ENCODE data around the gene SHISA7.

The SHISA7 gene

GRCh38 chr19:55443824-55444480 is 852 bp upstream of the SHISA7 start:
- no peak for DNase-seq

- no peak for DNase-seq
Measured at GRCh38 chr19:55442372-55442961, 633 bp downstream of the SHISA7 start.

GRCh38 chr19:55441692-55442321 is 1.3 kb downstream of the SHISA7 start:
- no peak for DNase-seq

- no peak for DNase-seq
Measured at GRCh38 chr19:55441319-55441691, 1.8 kb downstream of the SHISA7 start.

- no peak for DNase-seq
Measured at GRCh38 chr19:55440411-55441105, 2.5 kb downstream of the SHISA7 start.

GRCh38 chr19:55439052-55439451 is 4.0 kb downstream of the SHISA7 start:
- DNase-seq, result no peak

GRCh38 chr19:55437410-55437809 is 5.7 kb downstream of the SHISA7 start:
- no peak for DNase-seq

GRCh38 chr19:55436847-55437246 is 6.3 kb downstream of the SHISA7 start:
- DNase-seq, result no peak

- no peak for DNase-seq
Measured at GRCh38 chr19:55435020-55435419, 8.1 kb downstream of the SHISA7 start.

GRCh38 chr19:55434356-55434919 is 8.7 kb downstream of the SHISA7 start:
- DNase-seq, result no peak

GRCh38 chr19:55433292-55433691 is 9.8 kb downstream of the SHISA7 start:
- DNase-seq, result no peak

- no peak for DNase-seq
Measured at GRCh38 chr19:55432241-55432959, 10.7 kb downstream of the SHISA7 start.

GRCh38 chr19:55431183-55431582 is 11.9 kb downstream of the SHISA7 start:
- DNase-seq, result no peak

- DNase-seq, result no peak
Measured at GRCh38 chr19:55426042-55426441, 17.1 kb downstream of the SHISA7 start.

GRCh38 chr19:55424518-55424917 is 18.6 kb downstream of the SHISA7 start:
- DNase-seq, result no peak

GRCh38 chr19:55423225-55424005 is 19.7 kb downstream of the SHISA7 start:
- no peak for DNase-seq

- peak in 1 of 2 donors; percentile 56 for DNase-seq
Measured at GRCh38 chr19:55421281-55421680, 21.8 kb downstream of the SHISA7 start.

- DNase-seq, result no peak
Measured at GRCh38 chr19:55419624-55420236, 23.4 kb downstream of the SHISA7 start.

GRCh38 chr19:55419103-55419502 is 24.0 kb downstream of the SHISA7 start:
- DNase-seq, result no peak

GRCh38 chr19:55418185-55418584 is 24.9 kb downstream of the SHISA7 start:
- DNase-seq, result peak; percentile 56 to 75

- no peak for DNase-seq
Measured at GRCh38 chr19:55410168-55410567, 32.9 kb downstream of the SHISA7 start.
